K562 (cell line): ENCODE measurements around the gene BCL7B. TPM values are rescaled to one million over a fixed set of nuclear protein-coding genes. Genes with fewer than 3 reads are reported as not detected.

Source experiments
- BMI1 ChIP-seq: fragments of 150-350 bp; IDR thresholded peaks from 2 replicates; pipeline ENCODE4 v1.6.1; 2014; ENCODE audit warnings: low read length
- CAMTA2 ChIP-seq: fragments of 250-450 bp; sonication (Bioruptor Pico); conservative IDR thresholded peaks from 2 replicates; pipeline ENCODE4 v1.5.1; 2022
- CEBPG ChIP-seq, 3 experiments: fragments of 200-800 bp in 1 of 3; sonication (Bioruptor generic) in 1 of 3; sonication (generic) in 1 of 3; formaldehyde crosslinking in 1 of 3; IDR thresholded peaks in 2 of 3; conservative IDR thresholded peaks in 1 of 3; 2 replicates each; pipeline versions ENCODE4 v1.6.1 to v1.8.0; 2016 to 2022; ENCODE audit warnings: missing compliant biosample characterization in 2 of 3, missing genetic modification characterization in 2 of 3, mild to moderate bottlenecking in 1 of 3, missing genetic modification reagents in 1 of 3
- CHD1 ChIP-seq: fragments of 200-600 bp; sonication (generic); IDR thresholded peaks from one replicate; pipeline ENCODE4 v1.6.1; 2012; ENCODE audit warnings: mild to moderate bottlenecking, moderate library complexity, low read length, inconsistent platforms
- FOXJ2 ChIP-seq: fragments of 200-800 bp; sonication (Bioruptor generic); IDR thresholded peaks from 2 replicates; pipeline ENCODE4 v1.6.1; 2016; ENCODE audit warnings: missing genetic modification characterization, missing compliant biosample characterization
- HMGN3 ChIP-seq: IDR thresholded peaks from 2 replicates; pipeline ENCODE4 v1.6.1; 2011; ENCODE audit warnings: borderline replicate concordance, low read depth, mild to moderate bottlenecking, mixed read lengths, low read length; ENCODE audit not compliant: insufficient read length; ENCODE audit errors: extremely low read depth
- NFYB ChIP-seq: IDR thresholded peaks from 2 replicates; pipeline ENCODE4 v1.6.1; 2011; ENCODE audit warnings: mild to moderate bottlenecking, moderate library complexity; ENCODE audit not compliant: insufficient read length; ENCODE audit errors: extremely low read depth
- PHB2 ChIP-seq: fragments of 450-650 bp; IDR thresholded peaks from 2 replicates; pipeline ENCODE4 v1.6.1; 2017; ENCODE audit warnings: low read depth
- POLR2AphosphoS2 ChIP-seq: IDR thresholded peaks from 2 replicates; pipeline ENCODE4 v1.6.1; 2012; ENCODE audit warnings: low read length, improper control_type of control experiment
- RUNX1 ChIP-seq: sonication (generic); IDR thresholded peaks from 2 replicates; pipeline ENCODE4 v1.6.1; 2016; ENCODE audit warnings: antibody characterized with exemption, low read depth
- TEAD2 ChIP-seq: fragments of 450-650 bp; IDR thresholded peaks from 2 replicates; pipeline ENCODE4 v1.6.1; 2016; ENCODE audit warnings: missing genetic modification characterization, control low read depth, missing compliant biosample characterization
- TSC22D4 ChIP-seq: fragments of 450-650 bp; IDR thresholded peaks from 2 replicates; pipeline ENCODE4 v1.6.1; 2016; ENCODE audit warnings: missing genetic modification characterization, missing biosample characterization, control low read depth
- ZFX ChIP-seq: sonication (generic); formaldehyde crosslinking; IDR thresholded peaks from 2 replicates; pipeline ENCODE4 v1.8.0; 2022; ENCODE audit warnings: mild to moderate bottlenecking, missing genetic modification reagents, moderate library complexity
- ZNF347 ChIP-seq: fragments of 450-650 bp; formaldehyde crosslinking; IDR thresholded peaks from 2 replicates; pipeline ENCODE4 v1.4.0; 2020; ENCODE audit warnings: low read depth, mild to moderate bottlenecking, moderate library complexity
- ZNF431 ChIP-seq: sonication (generic); formaldehyde crosslinking; IDR thresholded peaks from 2 replicates; pipeline ENCODE4 v1.8.0; 2022; ENCODE audit warnings: mild to moderate bottlenecking, missing genetic modification reagents
- polyA plus RNA-seq, 8 experiments: library from polyadenylated mRNA; depleted of rRNA in 4 of 8; stranded (reverse) in 5 of 8; unstranded in 3 of 8; fragments of >200 nt; fragmentation: Nextera tagmentation in 2 of 8; fragmentation: Illumina TruSeq in 1 of 8; extraction: Ambion mirVana in 2 of 8; extraction: Trizol in 1 of 8; gene quantifications; 2 replicates each; pipeline versions ENCODE4 v1.2.1 to v1.2.3, GENCODE V29; 2011 to 2014; ENCODE audit warnings: inconsistent platforms in 1 of 8, missing spikeins in 1 of 8
- total RNA-seq, 7 experiments: library from RNA; depleted of rRNA in 6 of 7; stranded (reverse); fragments of >200 nt in 6 of 7; fragmentation: Illumina TruSeq in 2 of 7; extraction: Trizol in 2 of 7; gene quantifications; 2 replicates each; pipeline versions ENCODE4 v1.2.1 to v1.2.3, GENCODE V29; 2011 to 2021; ENCODE audit warnings: low replicate concordance in 1 of 7
- TF ChIP-seq, protein P1 (sequence below): fragments of 450-650 bp; IDR thresholded peaks from 2 replicates; pipeline ENCODE4 v1.6.1; 2016; ENCODE audit warnings: low read depth
- TF ChIP-seq, protein P2 (sequence below): fragments of 450-650 bp; IDR thresholded peaks from 2 replicates; pipeline ENCODE4 v1.6.1; 2014; ENCODE audit warnings: low read depth, mild to moderate bottlenecking, moderate library complexity, borderline replicate concordance

The BCL7B gene
- total and polyA plus RNA-seq, 9 of the 15 experiments (the other 6 are each of a cell fraction or from before 2014, with no cell fraction given), result 10.0 to 73.2 (median 32.9) TPM

DNA sequence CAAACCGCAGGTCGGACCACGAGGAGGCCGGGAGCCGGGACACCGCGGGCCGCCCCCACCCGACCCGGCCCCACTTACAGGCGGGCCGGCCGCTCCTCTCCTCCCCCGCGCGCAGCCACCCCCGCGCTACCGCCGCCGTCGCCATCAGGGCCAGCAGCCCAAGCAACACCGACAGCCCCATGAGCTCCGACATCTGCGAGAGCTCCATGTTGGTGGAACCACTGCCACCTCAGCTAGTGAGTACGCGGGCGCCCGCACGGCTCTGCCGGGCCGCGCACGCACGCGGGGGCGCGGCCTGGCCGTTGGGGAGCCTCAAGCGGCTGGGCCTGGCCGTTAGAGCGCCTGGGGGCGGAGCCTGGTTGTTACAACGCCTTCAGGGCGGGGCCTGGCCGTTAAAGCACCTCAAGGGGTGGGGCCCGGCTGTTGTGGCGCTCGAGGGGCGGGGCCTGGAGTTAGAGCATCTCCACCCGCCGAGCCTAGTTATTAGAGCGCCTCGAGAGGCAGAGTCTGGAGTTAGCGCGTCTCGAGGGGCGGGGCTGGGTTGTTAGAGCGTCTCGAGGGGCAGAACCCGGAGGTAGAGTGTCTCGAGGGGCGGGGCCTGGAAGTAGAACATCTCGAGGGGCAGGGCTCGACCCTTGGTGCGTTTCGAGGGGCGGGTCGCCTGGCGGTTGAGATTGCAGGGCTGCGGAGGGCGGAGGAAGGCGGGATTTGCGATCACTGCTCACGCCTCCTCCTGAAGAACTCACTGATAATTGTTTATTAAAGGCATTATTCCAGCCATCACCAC lies 21.0 kb upstream of the BCL7B start, which contains the start of gene TBL2 (continued):
- TF ChIP-seq, protein P1, sequence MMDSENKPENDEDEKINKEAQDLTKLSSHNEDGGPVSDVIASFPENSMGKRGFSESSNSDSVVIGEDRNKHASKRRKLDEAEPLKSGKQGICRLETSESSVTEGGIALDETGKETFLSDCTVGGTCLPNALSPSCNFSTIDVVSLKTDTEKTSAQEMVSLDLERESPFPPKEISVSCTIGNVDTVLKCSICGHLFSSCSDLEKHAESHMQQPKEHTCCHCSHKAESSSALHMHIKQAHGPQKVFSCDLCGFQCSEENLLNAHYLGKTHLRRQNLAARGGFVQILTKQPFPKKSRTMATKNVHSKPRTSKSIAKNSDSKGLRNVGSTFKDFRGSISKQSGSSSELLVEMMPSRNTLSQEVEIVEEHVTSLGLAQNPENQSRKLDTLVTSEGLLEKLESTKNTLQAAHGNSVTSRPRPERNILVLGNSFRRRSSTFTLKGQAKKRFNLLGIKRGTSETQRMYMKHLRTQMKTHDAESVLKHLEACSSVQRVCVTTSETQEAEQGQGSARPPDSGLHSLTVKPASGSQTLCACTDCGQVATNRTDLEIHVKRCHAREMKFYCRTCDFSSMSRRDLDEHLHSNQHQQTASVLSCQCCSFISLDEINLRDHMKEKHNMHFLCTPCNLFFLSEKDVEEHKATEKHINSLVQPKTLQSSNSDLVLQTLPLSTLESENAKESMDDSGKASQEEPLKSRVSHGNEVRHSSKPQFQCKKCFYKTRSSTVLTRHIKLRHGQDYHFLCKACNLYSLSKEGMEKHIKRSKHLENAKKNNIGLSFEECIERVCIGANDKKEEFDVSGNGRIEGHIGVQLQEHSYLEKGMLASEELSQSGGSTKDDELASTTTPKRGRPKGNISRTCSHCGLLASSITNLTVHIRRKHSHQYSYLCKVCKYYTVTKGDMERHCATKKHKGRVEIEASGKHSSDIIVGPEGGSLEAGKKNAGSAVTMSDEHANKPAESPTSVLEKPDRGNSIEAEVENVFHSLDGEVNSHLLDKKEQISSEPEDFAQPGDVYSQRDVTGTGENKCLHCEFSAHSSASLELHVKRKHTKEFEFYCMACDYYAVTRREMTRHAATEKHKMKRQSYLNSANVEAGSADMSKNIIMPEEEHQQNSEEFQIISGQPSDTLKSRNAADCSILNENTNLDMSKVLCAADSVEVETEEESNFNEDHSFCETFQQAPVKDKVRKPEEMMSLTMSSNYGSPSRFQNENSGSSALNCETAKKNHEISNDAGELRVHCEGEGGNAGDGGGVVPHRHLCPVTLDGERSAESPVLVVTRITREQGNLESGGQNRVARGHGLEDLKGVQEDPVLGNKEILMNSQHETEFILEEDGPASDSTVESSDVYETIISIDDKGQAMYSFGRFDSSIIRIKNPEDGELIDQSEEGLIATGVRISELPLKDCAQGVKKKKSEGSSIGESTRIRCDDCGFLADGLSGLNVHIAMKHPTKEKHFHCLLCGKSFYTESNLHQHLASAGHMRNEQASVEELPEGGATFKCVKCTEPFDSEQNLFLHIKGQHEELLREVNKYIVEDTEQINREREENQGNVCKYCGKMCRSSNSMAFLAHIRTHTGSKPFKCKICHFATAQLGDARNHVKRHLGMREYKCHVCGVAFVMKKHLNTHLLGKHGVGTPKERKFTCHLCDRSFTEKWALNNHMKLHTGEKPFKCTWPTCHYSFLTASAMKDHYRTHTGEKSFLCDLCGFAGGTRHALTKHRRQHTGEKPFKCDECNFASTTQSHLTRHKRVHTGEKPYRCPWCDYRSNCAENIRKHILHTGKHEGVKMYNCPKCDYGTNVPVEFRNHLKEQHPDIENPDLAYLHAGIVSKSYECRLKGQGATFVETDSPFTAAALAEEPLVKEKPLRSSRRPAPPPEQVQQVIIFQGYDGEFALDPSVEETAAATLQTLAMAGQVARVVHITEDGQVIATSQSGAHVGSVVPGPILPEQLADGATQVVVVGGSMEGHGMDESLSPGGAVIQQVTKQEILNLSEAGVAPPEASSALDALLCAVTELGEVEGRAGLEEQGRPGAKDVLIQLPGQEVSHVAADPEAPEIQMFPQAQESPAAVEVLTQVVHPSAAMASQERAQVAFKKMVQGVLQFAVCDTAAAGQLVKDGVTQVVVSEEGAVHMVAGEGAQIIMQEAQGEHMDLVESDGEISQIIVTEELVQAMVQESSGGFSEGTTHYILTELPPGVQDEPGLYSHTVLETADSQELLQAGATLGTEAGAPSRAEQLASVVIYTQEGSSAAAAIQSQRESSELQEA, result no peak
- TF ChIP-seq TSC22D4 (no peak), PHB2 (no peak), ZNF347 (CRISPR knock-in tag) (no peak), CEBPG (CRISPR knock-in tag; IDR thresholded peaks at IDR 0.05) (no peak), CEBPG (tag; conservative IDR thresholded peaks at IDR 0.05 in 1 of 2, IDR thresholded peaks at IDR 0.05 in 1 of 2) (no peak), ZFX (peak; percentile 87), HMGN3 (peak; percentile 92), RUNX1 (0 out of 2 replicates have a peak, but pooled peaks have one; percentile 24), FOXJ2 (0 out of 2 replicates have a peak, but pooled peaks have one; percentile 5), BMI1 (no peak), POLR2AphosphoS2 (peak; percentile 77; the same call in 1 of the 2 replicates), TEAD2 (no peak), CAMTA2 (CRISPR knock-in tag) (0 out of 2 replicates have a peak, but pooled peaks have one; percentile 79), ZNF431 (CRISPR knock-in tag) (0 out of 2 replicates have a peak, but pooled peaks have one; percentile 62), CHD1 (no peak), NFYB (no peak)
- TF ChIP-seq, protein P2, sequence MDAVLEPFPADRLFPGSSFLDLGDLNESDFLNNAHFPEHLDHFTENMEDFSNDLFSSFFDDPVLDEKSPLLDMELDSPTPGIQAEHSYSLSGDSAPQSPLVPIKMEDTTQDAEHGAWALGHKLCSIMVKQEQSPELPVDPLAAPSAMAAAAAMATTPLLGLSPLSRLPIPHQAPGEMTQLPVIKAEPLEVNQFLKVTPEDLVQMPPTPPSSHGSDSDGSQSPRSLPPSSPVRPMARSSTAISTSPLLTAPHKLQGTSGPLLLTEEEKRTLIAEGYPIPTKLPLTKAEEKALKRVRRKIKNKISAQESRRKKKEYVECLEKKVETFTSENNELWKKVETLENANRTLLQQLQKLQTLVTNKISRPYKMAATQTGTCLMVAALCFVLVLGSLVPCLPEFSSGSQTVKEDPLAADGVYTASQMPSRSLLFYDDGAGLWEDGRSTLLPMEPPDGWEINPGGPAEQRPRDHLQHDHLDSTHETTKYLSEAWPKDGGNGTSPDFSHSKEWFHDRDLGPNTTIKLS, result peak; percentile 99
